Epidermal melanocyte (primary cell): Measurements from ENCODE around the gene PTCHD1.

Source experiments
- DNase-seq: peaks from one replicate; pipeline ENCODE4 v3.0.0; 2011; ENCODE audit warnings: low spot score; ENCODE audit not compliant: insufficient read length

Gene PTCHD1

DNA sequence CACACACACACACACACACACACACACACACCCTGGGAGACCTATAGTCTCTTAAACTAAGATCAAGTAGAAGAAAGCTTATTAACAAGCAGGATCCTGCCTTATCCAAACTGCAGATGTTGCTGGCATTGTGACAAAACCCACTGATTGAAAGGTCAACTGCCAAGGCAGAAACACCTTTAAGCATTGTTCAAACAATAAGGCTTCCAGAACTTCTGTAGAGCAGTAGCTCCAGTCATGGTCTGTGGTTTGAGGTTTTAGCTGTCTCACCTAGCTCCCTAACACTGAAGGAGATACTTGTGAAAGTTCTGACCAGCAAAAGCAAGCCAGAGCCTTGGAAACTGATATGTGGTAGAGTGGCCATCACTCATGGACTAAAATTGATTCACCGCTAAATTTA is 59.8 kb downstream of the PTCHD1 start:
- DNase-seq, result no peak

DNA sequence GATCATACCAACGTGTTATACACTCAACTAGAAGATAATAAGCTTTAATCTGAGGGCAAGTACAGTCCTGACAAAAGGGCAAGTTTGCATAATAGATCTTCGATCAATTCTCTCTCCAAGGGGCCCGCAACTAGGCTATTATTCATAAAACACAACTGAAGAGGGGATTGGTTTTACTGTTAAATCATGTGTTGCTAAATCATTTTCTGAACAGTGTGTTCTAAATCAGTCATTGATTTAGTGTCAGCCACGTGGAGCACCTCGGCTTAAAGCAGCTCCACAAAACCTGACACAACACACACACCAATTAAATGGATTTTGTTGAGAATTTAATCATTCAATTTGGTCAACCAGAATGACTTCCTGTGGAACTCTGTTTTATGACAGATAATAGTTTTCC is 61.6 kb downstream of the PTCHD1 start:
- no peak for DNase-seq

DNA sequence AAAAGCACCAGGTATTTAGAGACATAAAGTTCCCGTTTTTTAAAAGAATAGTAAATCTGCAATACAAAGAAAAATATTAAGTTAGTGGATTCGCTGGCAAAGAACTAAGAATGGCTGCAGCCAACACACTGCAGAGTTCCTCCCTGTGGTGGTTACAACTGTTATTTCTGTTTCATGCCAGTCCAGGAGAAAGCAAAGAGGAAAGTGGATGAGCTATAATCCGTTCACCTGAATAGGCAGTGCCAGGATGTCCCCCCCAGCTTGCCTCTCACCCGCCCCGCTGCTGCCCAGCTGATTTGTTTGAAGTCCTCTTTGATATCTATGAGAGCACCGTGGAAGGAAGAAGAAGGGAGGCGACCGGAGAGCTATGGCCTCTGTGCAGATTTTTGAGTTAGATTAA is 63.9 kb downstream of the PTCHD1 start:
- DNase-seq, result no peak

DNA sequence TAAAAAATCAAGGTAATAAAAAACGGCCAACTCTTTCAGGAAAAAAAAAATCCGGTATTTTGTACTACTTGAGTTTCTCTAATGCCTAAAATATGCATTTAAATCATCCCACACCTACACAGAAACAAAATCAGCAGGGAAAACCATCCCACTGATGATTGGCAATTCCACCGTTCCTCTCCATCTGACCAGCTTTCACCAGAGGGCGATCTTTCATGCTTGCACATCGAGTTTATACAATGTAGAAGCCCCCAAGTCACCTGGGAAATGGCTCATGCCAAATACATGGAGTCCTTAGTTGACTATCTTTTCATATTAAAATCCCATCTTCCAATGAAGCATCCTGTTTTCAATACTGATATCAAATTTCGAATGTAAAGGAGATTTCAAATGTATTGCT is 69.2 kb downstream of the PTCHD1 start:
- no peak for DNase-seq

DNA sequence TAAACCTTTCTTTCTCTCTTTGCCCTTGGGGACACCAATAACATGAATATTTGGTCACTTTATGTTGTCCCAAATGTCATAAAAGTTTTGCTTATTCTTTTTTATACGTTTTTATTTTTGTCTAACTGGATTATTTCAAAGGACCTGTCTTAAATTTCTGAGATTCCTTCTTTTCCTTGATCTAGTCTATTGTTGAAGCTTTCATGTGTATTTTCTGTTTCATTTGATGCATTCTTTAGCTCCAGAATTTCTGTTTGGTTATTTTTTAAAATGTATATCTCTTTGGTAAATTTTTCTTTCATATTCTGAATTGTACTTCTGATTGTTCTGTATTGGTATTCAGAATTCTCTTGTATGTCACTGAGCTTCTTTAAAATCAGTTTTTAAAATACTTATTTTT is 88.3 kb downstream of the PTCHD1 start:
- DNase-seq, result no peak

DNA sequence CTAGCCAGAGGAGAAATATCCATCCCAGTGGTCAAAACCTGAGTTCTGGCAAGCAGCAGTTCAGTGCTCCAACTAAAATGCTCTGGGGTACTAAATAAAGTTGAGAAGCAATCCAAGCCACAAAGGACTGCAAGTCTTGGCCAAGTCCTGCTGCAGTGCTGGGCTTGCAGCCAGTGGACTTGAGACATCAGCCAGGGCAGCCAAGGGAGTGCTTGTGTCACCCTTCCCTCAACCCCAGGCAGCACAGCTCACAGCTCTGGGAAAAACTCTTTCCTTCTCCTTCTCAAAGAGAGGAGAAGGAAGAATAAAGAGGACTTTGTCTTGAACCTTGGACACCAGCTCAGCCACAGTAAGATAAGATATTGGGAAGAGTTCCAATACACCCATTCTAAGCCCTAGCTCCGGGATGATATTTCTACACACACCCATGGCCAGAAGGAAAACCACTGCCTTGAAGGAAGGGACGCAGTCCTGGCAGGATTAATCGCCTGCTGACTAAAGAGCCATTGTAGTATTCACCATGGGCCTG is 99.8 kb downstream of the PTCHD1 start:
- DNase-seq, result peak; percentile 14

DNA sequence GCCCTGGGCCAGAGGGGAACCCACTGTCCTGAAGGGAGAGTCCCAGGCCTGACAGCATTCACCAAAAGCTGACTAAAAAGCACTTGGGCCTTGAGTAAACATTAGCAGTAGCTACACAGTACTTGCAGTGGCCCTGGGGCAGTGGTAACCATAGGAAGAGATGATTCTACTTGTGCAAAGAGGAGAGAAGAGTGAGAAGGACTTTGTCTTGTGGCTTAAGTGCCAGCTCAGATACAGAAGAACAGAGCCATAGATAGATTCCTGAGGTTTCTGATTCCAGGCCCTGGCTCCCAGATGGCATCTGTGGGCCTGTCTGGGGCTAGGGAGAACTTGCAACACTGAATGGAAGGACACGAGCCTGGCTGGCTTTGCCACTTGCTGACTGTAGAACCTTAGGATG is 100.5 kb downstream of the PTCHD1 start:
- no peak for DNase-seq

DNA sequence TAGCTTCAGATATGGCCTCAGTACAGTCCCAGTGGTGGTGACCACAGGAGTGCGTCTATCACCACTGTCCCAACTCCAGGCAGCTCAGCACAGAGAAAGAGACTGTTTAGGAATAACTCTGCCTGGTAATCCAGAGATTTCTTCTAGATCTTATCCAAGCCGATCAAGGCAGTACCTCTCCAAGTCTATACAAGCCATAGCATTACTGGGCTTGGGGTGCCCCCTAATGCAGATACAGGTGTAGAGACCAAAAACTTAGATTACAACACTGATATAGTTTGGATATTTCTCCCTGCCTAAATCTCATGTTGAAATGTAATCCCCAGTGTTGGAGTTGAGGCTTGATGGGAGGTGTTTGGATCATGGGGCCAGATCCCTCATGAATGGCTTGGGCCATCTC is 100.9 kb downstream of the PTCHD1 start:
- DNase-seq, result no peak

DNA sequence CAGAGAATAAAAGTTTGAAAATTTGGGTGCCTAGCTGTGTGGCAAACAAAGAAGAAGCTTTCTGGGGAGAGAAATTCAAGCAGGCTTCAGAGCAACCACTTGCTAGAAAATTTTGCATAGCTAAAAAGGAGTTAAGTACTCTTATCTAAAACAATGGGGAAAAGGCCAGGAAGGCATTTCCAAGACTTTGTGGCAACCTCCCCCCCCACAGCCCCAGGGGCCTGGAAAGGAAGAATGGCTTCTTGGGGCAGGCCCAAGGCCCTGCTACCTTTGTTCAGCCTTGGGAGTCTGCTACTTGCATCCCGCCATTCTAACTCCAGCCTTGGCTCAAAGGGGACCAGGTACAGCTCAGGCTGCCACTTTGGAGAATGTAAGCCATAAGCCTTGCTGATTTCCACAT is 102.2 kb downstream of the PTCHD1 start:
- DNase-seq, result no peak

DNA sequence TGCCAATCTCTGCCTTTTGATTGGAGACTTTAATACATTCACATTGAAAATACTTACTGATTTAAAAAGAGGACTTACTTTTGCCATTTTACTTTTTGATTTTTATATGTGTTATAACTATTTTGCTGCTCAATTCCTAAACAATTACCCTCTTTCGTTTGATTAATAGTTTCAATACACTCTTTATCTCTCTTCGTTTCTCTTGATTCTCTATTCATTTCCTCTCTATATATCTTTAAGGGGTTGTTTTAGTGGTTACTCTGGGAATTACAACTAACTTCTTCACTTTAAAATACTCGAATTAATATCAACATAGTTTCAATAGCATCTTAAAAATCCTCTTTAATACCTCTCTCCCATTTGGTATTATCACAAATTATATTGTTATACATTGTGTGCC is 116.6 kb downstream of the PTCHD1 start:
- no peak for DNase-seq
